HG02885 (cell line): Measurements from ENCODE around the gene DMP1.

Experiments used
- ATAC-seq: cut with Tn5 transposase; IDR thresholded peaks from one replicate; pipeline ENCODE4 v1.9.1; 2021; ENCODE audit warnings: mild to moderate bottlenecking; ENCODE audit not compliant: unreplicated experiment, poor library complexity

Gene DMP1, protein sequence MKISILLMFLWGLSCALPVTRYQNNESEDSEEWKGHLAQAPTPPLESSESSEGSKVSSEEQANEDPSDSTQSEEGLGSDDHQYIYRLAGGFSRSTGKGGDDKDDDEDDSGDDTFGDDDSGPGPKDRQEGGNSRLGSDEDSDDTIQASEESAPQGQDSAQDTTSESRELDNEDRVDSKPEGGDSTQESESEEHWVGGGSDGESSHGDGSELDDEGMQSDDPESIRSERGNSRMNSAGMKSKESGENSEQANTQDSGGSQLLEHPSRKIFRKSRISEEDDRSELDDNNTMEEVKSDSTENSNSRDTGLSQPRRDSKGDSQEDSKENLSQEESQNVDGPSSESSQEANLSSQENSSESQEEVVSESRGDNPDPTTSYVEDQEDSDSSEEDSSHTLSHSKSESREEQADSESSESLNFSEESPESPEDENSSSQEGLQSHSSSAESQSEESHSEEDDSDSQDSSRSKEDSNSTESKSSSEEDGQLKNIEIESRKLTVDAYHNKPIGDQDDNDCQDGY

DNA sequence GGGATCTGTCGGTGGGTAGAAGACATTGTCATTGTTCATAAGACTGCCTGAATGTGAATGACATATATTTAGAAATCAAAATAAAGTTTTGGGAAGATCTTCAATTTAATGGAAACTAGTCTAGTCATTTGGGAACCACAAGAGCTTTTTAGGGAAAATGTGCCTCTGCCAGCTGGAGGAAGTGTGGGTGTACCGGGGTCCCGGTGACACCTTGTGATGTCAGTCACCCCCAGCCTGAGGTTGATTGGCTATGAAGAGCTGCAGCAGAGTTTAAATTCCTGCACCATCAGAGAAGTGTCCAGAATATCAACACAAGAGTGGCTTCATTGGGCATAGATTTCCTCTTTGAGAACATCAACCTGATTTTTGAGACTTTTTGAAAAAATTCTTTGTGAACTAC is at the start of gene DMP1:
DMP1 (plus strand) TSS at position 301 of the 400 bp plus-strand sequence. CDS start 6,213 bp downstream, outside the sequence.
- no peak for ATAC-seq

- ATAC-seq, result no peak
These were observed 48.7 kb upstream of the DMP1 start for GRCh38 chr4:87601361-87601760.

DNA sequence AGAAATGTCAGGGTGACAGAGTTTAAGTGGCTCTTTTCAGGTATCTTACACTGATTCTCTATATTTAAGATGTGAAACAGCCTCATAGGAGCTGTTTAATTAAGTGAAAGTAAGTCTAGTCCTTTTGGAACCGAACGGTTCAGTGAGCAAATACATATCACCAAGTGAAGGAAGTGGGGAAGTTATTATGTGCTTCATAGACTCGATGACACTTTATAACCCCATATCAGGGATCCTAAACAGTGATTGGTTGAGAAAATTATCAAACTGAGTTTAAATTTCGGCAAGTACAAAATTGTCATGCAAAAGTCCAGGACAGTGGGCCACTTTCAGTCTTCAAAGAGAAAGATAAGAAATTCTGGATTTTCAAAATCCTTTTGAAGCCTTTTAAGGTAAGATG is 41.9 kb upstream of the DMP1 start, which contains the start of gene DSPP:
DSPP (plus strand) TSS at position 301 of the 400 bp plus-strand sequence. CDS start 2,380 bp downstream, outside the sequence.
- no peak for ATAC-seq

DNA sequence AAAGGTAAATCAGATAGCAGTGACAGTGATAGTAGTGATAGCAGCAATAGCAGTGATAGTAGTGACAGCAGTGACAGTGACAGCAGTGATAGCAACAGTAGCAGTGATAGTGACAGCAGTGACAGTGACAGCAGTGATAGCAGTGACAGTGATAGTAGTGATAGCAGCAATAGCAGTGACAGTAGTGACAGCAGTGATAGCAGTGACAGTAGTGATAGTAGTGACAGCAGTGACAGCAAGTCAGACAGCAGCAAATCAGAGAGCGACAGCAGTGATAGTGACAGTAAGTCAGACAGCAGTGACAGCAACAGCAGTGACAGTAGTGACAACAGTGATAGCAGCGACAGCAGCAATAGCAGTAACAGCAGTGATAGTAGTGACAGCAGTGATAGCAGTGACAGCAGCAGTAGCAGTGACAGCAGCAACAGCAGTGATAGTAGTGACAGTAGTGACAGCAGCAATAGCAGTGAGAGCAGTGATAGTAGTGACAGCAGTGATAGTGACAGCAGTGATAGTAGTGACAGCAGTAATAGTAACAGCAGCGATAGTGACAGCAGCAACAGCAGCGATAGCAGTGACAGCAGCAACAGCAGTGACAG is 35.7 kb upstream of the DMP1 start:
- ATAC-seq, result no peak

GRCh38 chr4:87616268-87616667 is 33.8 kb upstream of the DMP1 start:
- ATAC-seq, result no peak

DNA sequence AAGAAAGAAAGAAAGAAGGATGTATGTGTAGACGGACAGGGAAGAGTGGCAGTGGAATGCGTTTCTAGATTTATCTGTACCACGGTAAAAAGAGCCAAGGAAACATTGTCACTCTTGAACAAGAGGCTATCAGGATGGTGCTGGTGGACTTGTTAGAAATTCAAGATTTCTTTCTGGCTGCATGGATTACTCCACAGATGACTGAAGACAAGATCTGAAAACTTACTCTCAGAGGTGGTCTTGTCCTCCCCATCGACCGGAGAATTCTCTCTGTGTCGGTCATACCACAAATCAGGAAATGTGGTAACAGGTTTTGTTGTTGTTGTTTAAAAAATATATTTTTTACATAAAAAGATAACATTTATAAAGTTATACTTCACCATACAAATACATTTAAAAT is 30.0 kb upstream of the DMP1 start:
- ATAC-seq, result no peak

GRCh38 chr4:87620491-87620890 is 29.6 kb upstream of the DMP1 start:
- no peak for ATAC-seq

DNA sequence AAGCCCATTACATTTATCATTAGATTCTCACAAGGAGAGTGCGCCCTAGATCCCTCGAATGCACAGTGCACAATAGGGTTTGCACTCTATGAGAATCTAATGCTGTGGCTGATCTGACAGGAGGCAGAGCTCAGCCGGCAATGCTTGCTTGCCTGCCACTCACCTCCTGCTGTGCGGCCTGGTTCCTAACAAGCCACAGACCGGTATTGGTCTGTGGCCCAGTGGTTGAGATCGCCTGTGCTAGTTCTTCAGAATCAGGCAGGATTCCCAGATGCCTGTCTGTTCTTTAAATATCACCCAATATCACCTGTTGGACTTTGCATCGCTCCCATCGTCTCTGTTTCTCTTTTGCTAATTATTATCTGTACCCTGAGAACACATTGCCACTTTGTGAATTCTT is 27.8 kb upstream of the DMP1 start:
- ATAC-seq, result no peak

DNA sequence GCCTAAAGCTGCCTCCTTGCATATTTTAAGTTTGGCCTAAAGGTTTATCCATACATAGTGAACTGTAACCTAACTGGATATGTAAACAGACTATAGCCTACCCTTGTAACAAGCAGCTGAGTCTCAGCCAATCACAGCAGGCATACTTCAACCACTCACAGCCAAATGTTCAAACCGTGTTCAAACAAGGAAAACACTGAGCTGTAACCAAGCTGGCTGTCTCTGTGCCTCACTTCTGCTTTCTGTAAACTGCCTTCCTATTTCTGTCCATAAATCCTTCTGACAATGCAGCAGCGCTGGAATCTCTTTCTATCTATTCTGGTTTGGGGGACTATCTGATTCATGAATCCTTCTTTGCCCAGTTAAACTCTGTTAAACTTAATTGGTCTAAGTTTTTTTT is 25.4 kb upstream of the DMP1 start:
- peak; percentile 59 for ATAC-seq

- no peak for ATAC-seq
These were observed 18.4 kb upstream of the DMP1 start for GRCh38 chr4:87631668-87632067.

DNA sequence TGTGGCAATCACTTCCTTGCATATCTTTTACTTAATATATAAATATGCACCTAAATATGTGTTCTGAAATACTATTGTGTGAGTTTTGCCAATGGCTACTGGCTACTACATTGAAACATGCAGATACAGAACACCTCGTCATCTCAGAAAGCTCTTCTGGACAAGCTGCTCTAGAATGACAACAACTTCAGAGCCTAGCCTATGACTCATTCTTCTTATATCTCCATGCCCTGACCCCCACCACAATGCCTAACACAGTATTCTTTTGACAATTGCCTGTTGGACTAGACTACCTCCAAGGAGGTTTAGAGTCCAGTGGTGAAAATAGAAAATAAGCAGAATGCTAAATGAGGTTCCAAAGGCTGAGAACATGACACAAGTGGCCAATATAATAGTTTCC is 17.6 kb upstream of the DMP1 start:
- ATAC-seq, result no peak

DNA sequence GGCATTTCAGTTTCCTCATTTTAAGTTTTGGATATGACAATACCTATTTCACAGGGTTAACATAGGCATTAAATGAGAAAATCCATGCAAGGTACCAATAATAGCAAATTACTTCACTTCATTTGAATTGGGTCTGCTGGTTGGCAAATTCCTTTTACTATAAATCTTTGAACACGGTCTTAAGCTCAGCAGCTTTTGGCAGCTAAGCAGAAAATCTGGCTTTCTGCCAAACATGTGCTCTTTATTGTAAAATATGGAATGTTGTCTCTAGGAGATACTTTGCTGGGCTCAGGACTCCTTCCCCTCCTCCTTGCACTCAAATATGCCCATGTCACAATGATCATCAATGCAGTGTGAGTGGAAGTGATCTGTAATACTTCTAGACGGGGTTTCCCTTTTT is 16.8 kb upstream of the DMP1 start:
- no peak for ATAC-seq

GRCh38 chr4:87644286-87644685 is 5.8 kb upstream of the DMP1 start:
- no peak for ATAC-seq

DNA sequence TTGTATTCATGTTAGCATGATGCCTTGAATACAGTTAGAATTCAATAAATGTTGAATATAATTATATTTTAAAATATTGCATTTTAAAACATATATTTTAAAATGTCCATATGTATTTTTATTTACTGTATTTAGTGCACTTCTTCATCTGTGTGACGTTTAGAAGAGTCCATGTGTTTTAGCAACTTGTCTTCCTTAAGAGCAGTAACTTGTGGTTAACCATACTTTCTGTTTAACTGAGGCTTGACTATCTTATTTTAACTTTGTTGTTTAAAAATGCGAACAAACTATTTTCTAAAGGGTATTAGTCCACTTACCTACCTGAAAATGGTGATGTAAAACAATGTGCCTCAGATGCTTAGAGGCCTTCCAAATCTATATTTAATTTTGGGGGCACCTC is 858 bp downstream of the DMP1 start:
- ATAC-seq, result peak; percentile 53

- ATAC-seq, result no peak
These were observed 1.9 kb downstream of the DMP1 start for GRCh38 chr4:87651941-87652340.

GRCh38 chr4:87654487-87655044 is 4.5 kb downstream of the DMP1 start:
- ATAC-seq, result no peak

GRCh38 chr4:87657525-87657924 is 7.4 kb downstream of the DMP1 start:
- no peak for ATAC-seq

DNA sequence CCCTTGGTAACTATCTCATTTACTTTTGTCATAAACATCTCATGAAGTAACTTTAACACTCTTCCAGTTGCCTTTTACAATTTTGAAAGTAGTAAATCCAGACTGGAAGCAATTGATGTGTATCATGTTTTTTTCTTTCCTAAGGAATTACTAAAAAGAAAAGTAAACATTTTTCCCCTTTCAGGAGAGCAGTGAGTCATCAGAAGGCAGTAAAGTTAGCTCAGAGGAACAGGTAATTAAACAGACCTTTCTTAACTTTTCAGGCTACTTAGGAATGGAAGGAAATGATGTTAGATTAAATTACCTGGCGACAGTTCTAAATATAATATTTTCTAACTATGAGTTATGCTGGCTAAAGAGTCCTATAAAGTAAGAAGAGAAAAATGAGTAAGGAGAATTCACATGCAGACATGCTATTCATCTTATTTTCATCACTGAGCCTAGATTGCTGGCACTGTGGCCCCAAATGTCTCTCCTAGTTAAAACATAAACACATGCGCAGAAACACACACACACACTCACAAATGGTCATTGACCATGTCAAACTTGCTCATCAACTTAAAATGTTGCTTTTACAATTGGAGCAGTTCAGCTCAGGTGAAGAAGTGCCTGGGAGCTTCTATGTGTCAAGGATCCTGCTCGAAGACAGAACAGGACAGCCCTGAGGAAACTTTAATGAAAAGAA is 9.3 kb downstream of the DMP1 start:
- ATAC-seq, result no peak

DNA sequence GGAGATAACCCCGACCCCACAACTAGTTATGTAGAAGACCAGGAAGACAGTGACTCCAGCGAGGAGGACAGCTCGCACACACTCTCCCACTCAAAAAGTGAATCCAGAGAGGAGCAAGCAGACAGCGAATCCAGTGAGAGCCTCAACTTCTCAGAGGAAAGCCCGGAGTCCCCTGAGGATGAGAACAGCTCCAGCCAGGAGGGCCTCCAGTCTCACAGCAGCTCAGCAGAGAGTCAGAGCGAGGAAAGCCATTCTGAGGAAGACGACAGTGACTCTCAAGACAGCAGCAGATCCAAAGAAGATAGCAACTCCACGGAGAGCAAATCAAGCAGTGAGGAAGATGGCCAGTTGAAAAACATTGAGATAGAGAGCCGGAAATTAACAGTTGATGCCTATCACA is 12.8 kb downstream of the DMP1 start:
- ATAC-seq, result no peak

GRCh38 chr4:87669373-87669772 is 19.3 kb downstream of the DMP1 start:
- no peak for ATAC-seq

DNA sequence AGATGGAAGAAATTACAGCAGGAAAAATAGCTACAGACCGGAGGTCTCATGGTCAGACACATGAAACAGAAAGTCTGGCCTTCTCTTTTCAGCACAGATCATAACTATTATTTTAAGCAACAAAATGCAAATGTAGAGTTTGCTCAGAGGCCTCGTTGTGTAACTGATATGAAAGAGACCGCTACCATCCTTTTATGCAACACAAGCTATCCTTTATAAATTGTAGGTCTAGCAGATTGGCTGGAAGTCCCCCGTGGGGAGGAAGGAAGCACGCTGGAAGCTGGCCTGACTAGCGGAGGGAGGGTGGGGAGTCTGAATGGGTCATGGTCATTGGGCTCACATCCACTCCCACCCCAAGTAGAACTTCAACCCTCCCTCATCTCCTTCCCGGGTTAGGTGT is 27.7 kb downstream of the DMP1 start:
- ATAC-seq, result peak; percentile 90
